K562 (cell line): ENCODE measurements around the gene TCTN3. TPM values are rescaled to one million over a fixed set of nuclear protein-coding genes. Genes with fewer than 3 reads are reported as not detected.

Experiments
- CBFA2T3 ChIP-seq: fragments of 450-650 bp; IDR thresholded peaks from 2 replicates; pipeline ENCODE4 v1.6.1; 2017
- CC2D1A ChIP-seq: fragments of 450-650 bp; IDR thresholded peaks from 2 replicates; pipeline ENCODE4 v1.6.1; 2017; ENCODE audit warnings: mild to moderate bottlenecking
- FOSL1 ChIP-seq: fragments of 200-800 bp; sonication (Bioruptor generic); conservative IDR thresholded peaks from 2 replicates; pipeline ENCODE4 v1.6.1; 2016; ENCODE audit warnings: missing genetic modification characterization, missing compliant biosample characterization
- GABPB2 ChIP-seq: fragments of 250-450 bp; sonication (Bioruptor Pico); conservative IDR thresholded peaks from 2 replicates; pipeline ENCODE4 v1.5.1; 2021; ENCODE audit warnings: mild to moderate bottlenecking
- GTF2E2 ChIP-seq: fragments of 200-800 bp; sonication (Bioruptor generic); IDR thresholded peaks from 2 replicates; pipeline ENCODE4 v1.6.1; 2016; ENCODE audit warnings: missing genetic modification characterization, missing compliant biosample characterization
- HNRNPL ChIP-seq: fragments of 200-400 bp; formaldehyde crosslinking; IDR thresholded peaks from 2 replicates; pipeline ENCODE4 v1.6.1; 2017; ENCODE audit warnings: low read depth, mild to moderate bottlenecking, low read length
- KAT8 ChIP-seq: fragments of 450-650 bp; IDR thresholded peaks from 2 replicates; pipeline ENCODE4 v1.6.1; 2016; ENCODE audit warnings: low read depth, mild to moderate bottlenecking
- MED1 ChIP-seq: sonication (generic); formaldehyde crosslinking; IDR thresholded peaks from 2 replicates; pipeline ENCODE4 v1.8.1; 2023; ENCODE audit warnings: missing genetic modification reagents, borderline replicate concordance
- MXI1 ChIP-seq: IDR thresholded peaks from 2 replicates; pipeline ENCODE4 v1.6.1; 2011; ENCODE audit warnings: low read depth, mild to moderate bottlenecking, improper control_type of control experiment, low read length
- NCOA4 ChIP-seq: fragments of 450-650 bp; IDR thresholded peaks from 2 replicates; pipeline ENCODE4 v1.6.1; 2018; ENCODE audit warnings: mild to moderate bottlenecking; ENCODE audit not compliant: partially characterized antibody
- NFRKB ChIP-seq: fragments of 450-650 bp; IDR thresholded peaks from 2 replicates; pipeline ENCODE4 v1.6.1; 2016; ENCODE audit warnings: low read depth
- NR2C2 ChIP-seq, 2 experiments: fragments of 200-800 bp in 1 of 2; sonication (Bioruptor generic) in 1 of 2; sonication (generic) in 1 of 2; formaldehyde crosslinking in 1 of 2; IDR thresholded peaks; 2 replicates each; pipeline versions ENCODE4 v1.6.1 to v1.8.0; 2016 to 2022; ENCODE audit warnings: mild to moderate bottlenecking in 1 of 2, missing compliant biosample characterization in 1 of 2, missing genetic modification characterization in 1 of 2, missing genetic modification reagents in 1 of 2
- PHB ChIP-seq: fragments of 250-450 bp; sonication (Bioruptor Pico); IDR thresholded peaks from 2 replicates; pipeline ENCODE4 v1.5.0; 2021
- PML ChIP-seq: IDR thresholded peaks from 2 replicates; pipeline ENCODE4 v1.6.1; 2012; ENCODE audit warnings: low read length, inconsistent platforms
- SNRNP70 ChIP-seq: fragments of 200-400 bp; formaldehyde crosslinking; optimal IDR thresholded peaks from 2 replicates; pipeline ENCODE3; 2017; ENCODE audit warnings: low read depth, low read length
- SREBF1 ChIP-seq: fragments of 150-350 bp; IDR thresholded peaks from 2 replicates; pipeline ENCODE4 v1.6.1; 2014; ENCODE audit warnings: antibody characterized with exemption, low read depth, low read length, borderline replicate concordance
- SUPT5H ChIP-seq: fragments of 450-650 bp; IDR thresholded peaks from 2 replicates; pipeline ENCODE4 v1.6.1; 2016
- TAF7 ChIP-seq: fragments of 450-650 bp; IDR thresholded peaks from 2 replicates; pipeline ENCODE4 v1.6.1; 2016; ENCODE audit warnings: missing genetic modification characterization, missing compliant biosample characterization
- TFAM ChIP-seq: fragments of 250-450 bp; sonication (Bioruptor Pico); conservative IDR thresholded peaks from 2 replicates; pipeline ENCODE4 v1.5.0; 2021; ENCODE audit warnings: mild to moderate bottlenecking, moderate library complexity
- TGIF2 ChIP-seq: sonication (generic); formaldehyde crosslinking; IDR thresholded peaks from 2 replicates; pipeline ENCODE4 v1.8.1; 2022; ENCODE audit warnings: mild to moderate bottlenecking, missing genetic modification reagents, moderate library complexity
- WHSC1 ChIP-seq: IDR thresholded peaks from one replicate; pipeline ENCODE4 v1.6.1; 2012; ENCODE audit warnings: low read length, control low read depth, inconsistent platforms
- ZFX ChIP-seq: sonication (generic); formaldehyde crosslinking; IDR thresholded peaks from 2 replicates; pipeline ENCODE4 v1.8.0; 2022; ENCODE audit warnings: mild to moderate bottlenecking, missing genetic modification reagents, moderate library complexity
- ZKSCAN1 ChIP-seq: fragments of 150-350 bp; IDR thresholded peaks from 2 replicates; pipeline ENCODE4 v1.6.1; 2016; ENCODE audit warnings: low read depth, low read length
- ZNF133 ChIP-seq: fragments of 250-450 bp; sonication (Bioruptor Pico); IDR thresholded peaks from 2 replicates; pipeline ENCODE4 v1.4.0; 2020; ENCODE audit warnings: mild to moderate bottlenecking
- ZNF134 ChIP-seq: fragments of 250-450 bp; sonication (Bioruptor Pico); conservative IDR thresholded peaks from 2 replicates; pipeline ENCODE4 v1.4.0; 2020
- ZNF146 ChIP-seq: IDR thresholded peaks from one replicate; pipeline ENCODE4 v1.6.1; 2018; ENCODE audit warnings: missing compliant biosample characterization; ENCODE audit not compliant: unreplicated experiment
- ZNF263 ChIP-seq: sonication (generic); formaldehyde crosslinking; IDR thresholded peaks from 2 replicates; pipeline ENCODE4 v1.8.0; 2022; ENCODE audit warnings: mild to moderate bottlenecking, missing genetic modification reagents, borderline replicate concordance
- ZNF551 ChIP-seq: fragments of 250-450 bp; sonication (Bioruptor Pico); IDR thresholded peaks from 2 replicates; pipeline ENCODE4 v1.5.0; 2021; ENCODE audit warnings: mild to moderate bottlenecking, moderate library complexity
- ZSCAN32 ChIP-seq: fragments of 450-650 bp; formaldehyde crosslinking; IDR thresholded peaks from 2 replicates; pipeline ENCODE4 v1.4.0; 2020; ENCODE audit warnings: mild to moderate bottlenecking, moderate library complexity
- polyA plus RNA-seq, 8 experiments: library from polyadenylated mRNA; depleted of rRNA in 4 of 8; stranded (reverse) in 5 of 8; unstranded in 3 of 8; fragments of >200 nt; fragmentation: Nextera tagmentation in 2 of 8; fragmentation: Illumina TruSeq in 1 of 8; extraction: Ambion mirVana in 2 of 8; extraction: Trizol in 1 of 8; gene quantifications; 2 replicates each; pipeline versions ENCODE4 v1.2.1 to v1.2.3, GENCODE V29; 2011 to 2014; ENCODE audit warnings: inconsistent platforms in 1 of 8, missing spikeins in 1 of 8
- total RNA-seq, 7 experiments: library from RNA; depleted of rRNA in 6 of 7; stranded (reverse); fragments of >200 nt in 6 of 7; fragmentation: Illumina TruSeq in 2 of 7; extraction: Trizol in 2 of 7; gene quantifications; 2 replicates each; pipeline versions ENCODE4 v1.2.1 to v1.2.3, GENCODE V29; 2011 to 2021; ENCODE audit warnings: low replicate concordance in 1 of 7
- TF ChIP-seq, protein P1 (sequence below): sonication (generic); formaldehyde crosslinking; IDR thresholded peaks from 2 replicates; pipeline ENCODE4 v1.8.0; 2022; ENCODE audit warnings: mild to moderate bottlenecking, missing genetic modification reagents, borderline replicate concordance
- TF ChIP-seq, protein P2 (sequence below): fragments of 450-650 bp; IDR thresholded peaks from 2 replicates; pipeline ENCODE4 v1.6.1; 2016; ENCODE audit warnings: low read depth, mild to moderate bottlenecking, moderate library complexity

TCTN3 gene
- total and polyA plus RNA-seq, 9 of the 15 experiments (the other 6 are each of a cell fraction or from before 2014, with no cell fraction given), result 10.4 to 25.8 (median 16.3) TPM

GRCh38 chr10:95656291-95657164 lies 37.2 kb downstream of the TCTN3 start, which contains the start of gene ALDH18A1 (continued):
- TF ChIP-seq SUPT5H (0 out of 2 replicates have a peak, but pooled peaks have one; percentile 35), TGIF2 (no peak), PHB (CRISPR knock-in tag) (no peak), FOSL1 (tag) (no peak), ZNF134 (no peak), ZNF146 (CRISPR knock-in tag) (no peak), SNRNP70 (no peak), SREBF1 (no peak), ZNF263 (CRISPR knock-in tag) (no peak), CBFA2T3 (0 out of 2 replicates have a peak, but pooled peaks have one; percentile 22), CC2D1A (no peak), ZFX (CRISPR knock-in tag) (peak; percentile 87), MED1 (CRISPR knock-in tag) (no peak), NCOA4 (no peak), GTF2E2 (tag) (no peak), ZKSCAN1 (no peak), HNRNPL (peak; percentile 99), TFAM (no peak), WHSC1 (no peak), ZNF133 (CRISPR knock-in tag) (no peak), PML (no peak), MXI1 (0 out of 2 replicates have a peak, but pooled peaks have one; percentile 58), ZNF551 (CRISPR knock-in tag) (no peak), NFRKB (no peak), NR2C2 (CRISPR knock-in tag; IDR thresholded peaks at IDR 0.05) (no peak), NR2C2 (tag; IDR thresholded peaks at IDR 0.05) (no peak), KAT8 (no peak), GABPB2 (CRISPR knock-in tag) (no peak), TAF7 (tag) (no peak), ZSCAN32 (CRISPR knock-in tag) (no peak)
- TF ChIP-seq, protein P1, sequence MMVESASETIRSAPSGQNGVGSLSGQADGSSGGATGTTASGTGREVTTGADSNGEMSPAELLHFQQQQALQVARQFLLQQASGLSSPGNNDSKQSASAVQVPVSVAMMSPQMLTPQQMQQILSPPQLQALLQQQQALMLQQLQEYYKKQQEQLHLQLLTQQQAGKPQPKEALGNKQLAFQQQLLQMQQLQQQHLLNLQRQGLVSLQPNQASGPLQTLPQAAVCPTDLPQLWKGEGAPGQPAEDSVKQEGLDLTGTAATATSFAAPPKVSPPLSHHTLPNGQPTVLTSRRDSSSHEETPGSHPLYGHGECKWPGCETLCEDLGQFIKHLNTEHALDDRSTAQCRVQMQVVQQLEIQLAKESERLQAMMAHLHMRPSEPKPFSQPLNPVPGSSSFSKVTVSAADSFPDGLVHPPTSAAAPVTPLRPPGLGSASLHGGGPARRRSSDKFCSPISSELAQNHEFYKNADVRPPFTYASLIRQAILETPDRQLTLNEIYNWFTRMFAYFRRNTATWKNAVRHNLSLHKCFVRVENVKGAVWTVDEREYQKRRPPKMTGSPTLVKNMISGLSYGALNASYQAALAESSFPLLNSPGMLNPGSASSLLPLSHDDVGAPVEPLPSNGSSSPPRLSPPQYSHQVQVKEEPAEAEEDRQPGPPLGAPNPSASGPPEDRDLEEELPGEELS, result no peak
- TF ChIP-seq, protein P2, sequence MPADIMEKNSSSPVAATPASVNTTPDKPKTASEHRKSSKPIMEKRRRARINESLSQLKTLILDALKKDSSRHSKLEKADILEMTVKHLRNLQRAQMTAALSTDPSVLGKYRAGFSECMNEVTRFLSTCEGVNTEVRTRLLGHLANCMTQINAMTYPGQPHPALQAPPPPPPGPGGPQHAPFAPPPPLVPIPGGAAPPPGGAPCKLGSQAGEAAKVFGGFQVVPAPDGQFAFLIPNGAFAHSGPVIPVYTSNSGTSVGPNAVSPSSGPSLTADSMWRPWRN, result no peak
